HFF-Myc (cell line): ENCODE data around the gene SRGAP3.

Experiments used
- DNase-seq: peaks from one replicate; pipeline ENCODE4 v3.0.0-alpha.2; 2011; ENCODE audit warnings: low read depth; ENCODE audit errors: extremely low read depth
- H3K4me3 ChIP-seq: replicated peaks from 2 replicates; pipeline ENCODE4 v1.5.1; 2011; ENCODE audit warnings: low read depth, mild to moderate bottlenecking, control low read depth, low read length
- CTCF ChIP-seq: IDR thresholded peaks from 2 replicates; pipeline ENCODE4 v1.5.1; 2012; ENCODE audit warnings: mild to moderate bottlenecking, low read depth, low read length, control low read depth; ENCODE audit errors: missing control alignments

SRGAP3 gene

GRCh38 chr3:9036404-9037131, 212.9 kb downstream of the SRGAP3 start:
- TF ChIP-seq CTCF = no peak
- peak; percentile 40 for DNase-seq
- no peak overlapping the region for H3K4me3 ChIP-seq

DNA sequence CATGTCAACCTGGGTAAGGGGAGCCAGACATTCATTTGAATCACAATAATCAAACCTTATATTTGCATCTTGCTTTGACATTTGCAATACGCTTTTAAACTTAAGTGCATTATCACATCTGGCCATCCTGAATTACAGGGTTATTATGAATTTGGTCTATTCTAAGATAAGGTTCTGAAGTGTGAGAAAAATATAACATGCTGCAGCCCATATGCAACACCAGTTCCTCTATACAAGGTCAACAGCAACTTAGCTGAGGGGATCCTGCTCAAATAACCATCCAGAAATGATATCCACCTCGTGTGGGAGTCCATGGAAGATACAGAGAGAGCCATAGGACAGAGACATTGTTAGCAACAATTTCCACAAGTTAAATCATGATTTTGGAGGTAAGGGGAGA, 213.5 kb downstream of the SRGAP3 start:
- no peak for DNase-seq
- no peak for TF ChIP-seq CTCF
- no peak overlapping the region for H3K4me3 ChIP-seq

- H3K4me3 ChIP-seq = no peak overlapping the region
- DNase-seq = no peak
- no peak for TF ChIP-seq CTCF
Measured at GRCh38 chr3:9035473-9035872, 214.0 kb downstream of the SRGAP3 start.

GRCh38 chr3:9033867-9034266, 215.6 kb downstream of the SRGAP3 start:
- H3K4me3 ChIP-seq = no peak overlapping the region
- TF ChIP-seq CTCF = no peak
- no peak for DNase-seq

DNA sequence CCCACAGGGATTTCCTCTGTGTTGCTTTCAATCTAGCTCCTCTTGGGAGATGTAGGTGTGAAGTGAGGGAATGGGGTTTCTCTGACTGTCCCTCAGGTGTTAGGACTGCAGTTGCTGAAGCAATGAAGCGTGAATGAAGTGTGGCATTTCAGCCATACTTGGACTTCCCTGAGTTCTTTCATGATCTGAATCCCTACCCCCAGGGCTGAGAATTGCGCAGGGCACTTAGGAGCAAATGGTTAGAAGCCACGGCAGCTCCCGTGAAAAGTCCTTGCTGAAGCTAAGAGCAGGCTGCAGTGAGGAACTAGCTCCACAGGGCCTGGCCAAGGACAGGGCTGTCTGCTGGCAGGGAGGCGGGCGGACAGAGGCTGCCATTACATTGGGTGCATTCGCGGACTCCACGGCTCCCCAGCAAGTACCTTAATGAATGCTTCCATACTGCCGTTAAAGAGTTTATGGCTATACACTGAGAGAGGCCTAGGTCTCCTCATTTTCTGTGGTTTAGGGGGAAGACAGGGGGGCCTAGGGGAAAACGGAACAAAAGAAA, 217.1 kb downstream of the SRGAP3 start:
- no peak overlapping the region for H3K4me3 ChIP-seq
- DNase-seq = no peak
- no peak for TF ChIP-seq CTCF

- TF ChIP-seq CTCF = no peak
- no peak for DNase-seq
- no peak overlapping the region for H3K4me3 ChIP-seq
Measured at GRCh38 chr3:9030034-9030433, 219.4 kb downstream of the SRGAP3 start.
